IPS DF 4.7 (cell line): ENCODE data around the gene MBD2.
"Not testable (repeated sequence)": the region's sequence is repeated elsewhere in the genome, so short reads cannot be mapped to it uniquely, and the experiment has no call there.

Source experiments
- DNase-seq: peaks from one replicate; pipeline ENCODE4 v3.0.0-alpha.2; 2013; ENCODE audit warnings: low spot score; ENCODE audit errors: extremely low read depth

MBD2 gene

GRCh38 chr18:54235871-54236270, 11.4 kb upstream of the MBD2 start:
- no peak for DNase-seq

DNA sequence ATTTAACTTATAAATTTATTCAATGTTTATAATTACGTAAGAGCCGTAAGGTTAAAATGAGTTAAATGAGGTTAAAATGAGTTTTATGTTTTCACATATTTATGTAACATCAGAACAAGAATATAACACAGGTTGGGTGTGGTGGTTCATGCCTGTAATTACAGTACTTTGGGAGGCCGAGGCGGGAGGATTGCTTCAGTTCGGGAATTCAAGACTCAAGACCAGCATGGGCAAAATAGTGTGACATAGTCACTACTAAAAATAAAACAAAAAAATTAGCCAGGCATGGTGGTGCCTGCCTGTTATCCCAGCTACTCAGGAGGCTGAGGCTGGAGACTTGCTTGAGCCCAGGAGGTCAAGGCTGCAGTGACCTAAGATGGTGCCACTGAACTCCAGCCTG, 9.3 kb upstream of the MBD2 start:
- DNase-seq = no peak

DNA sequence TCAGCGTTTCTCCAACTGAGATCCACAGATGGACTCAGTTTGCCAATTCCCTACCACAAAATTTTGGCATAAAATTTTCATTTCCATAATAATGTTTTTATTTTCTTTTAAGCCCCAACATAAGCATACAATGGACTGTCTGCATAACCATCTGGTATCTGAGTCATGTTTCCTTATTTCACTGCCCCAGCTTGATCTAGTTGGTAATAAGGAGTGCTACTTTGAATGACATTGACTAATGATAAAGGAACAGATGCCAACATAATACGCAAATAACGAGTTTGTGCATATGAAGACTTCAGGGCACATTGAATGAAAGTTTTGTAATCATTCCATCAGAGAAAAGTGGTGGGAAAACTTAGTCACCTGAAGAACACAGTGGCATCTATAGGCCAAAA, 8.8 kb upstream of the MBD2 start:
- DNase-seq = no peak

DNA sequence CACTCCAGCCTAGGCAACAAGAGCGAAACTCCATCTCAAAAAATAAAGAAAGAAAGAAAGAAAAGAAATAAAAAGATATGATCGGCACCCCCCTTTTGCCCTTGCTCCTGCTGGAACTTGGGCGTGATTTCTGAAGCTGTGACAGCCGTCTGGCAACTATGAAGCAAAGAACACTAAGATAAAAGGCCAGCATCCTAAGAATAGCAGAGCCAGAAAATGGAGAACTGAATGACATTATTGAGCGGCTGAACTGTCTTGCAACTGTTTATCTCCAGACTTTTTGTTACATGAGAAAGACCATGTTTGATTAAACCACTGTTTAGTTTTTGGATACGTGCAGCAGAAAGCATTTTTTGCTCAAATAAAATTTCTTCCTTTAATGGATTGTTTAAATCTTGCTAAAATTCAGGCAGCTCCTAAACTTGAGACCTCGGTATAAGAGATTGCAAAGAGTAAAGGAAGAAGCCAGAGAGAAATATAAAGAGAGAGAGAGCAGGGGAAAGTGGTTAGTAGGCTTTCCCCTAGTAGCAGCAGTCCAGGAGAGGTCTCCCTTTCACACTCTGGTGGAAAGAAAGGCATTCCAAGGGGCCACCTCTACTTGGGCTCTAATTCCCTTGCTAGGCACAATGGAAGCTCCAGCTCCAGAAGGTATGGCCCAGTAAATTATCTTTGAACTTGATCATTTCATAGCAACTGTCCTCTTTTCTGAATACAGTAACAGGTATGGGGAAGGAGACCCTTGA, 8.2 kb upstream of the MBD2 start:
- DNase-seq = no peak

DNA sequence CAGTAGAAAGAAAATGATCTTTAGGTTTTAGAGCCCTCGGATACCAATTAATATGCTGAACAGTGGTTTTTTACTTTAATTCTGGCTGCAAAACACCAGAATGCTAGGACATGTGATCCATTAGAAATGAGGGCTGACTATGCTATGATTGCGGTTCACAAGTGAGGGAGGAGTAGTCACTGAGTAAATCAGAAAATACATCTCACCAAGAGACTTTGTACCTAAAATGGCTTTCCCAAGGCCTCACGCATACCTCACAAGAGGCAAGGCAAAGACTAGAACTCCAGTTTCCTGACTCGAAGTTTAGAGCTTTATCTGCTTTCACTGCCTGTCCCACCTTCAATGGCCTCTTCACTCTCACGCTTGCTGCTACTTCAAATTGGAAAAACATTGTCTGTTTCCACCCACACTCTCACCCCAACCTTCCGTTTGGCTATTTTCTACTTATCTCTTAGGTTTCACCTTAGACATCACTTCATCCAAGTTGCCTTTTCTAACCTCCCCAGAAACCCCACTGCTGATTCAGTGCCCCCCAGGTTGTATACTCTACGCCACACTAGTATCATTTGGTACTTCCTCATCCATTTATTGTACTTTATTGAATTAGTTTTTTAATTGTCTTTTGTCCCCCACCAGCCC, 5.1 kb upstream of the MBD2 start:
- DNase-seq = no peak

- no peak for DNase-seq
Measured at GRCh38 chr18:54228364-54228763, 3.9 kb upstream of the MBD2 start.

- DNase-seq = no peak
Measured at GRCh38 chr18:54223568-54224241, 764 bp downstream of the MBD2 start.

DNA sequence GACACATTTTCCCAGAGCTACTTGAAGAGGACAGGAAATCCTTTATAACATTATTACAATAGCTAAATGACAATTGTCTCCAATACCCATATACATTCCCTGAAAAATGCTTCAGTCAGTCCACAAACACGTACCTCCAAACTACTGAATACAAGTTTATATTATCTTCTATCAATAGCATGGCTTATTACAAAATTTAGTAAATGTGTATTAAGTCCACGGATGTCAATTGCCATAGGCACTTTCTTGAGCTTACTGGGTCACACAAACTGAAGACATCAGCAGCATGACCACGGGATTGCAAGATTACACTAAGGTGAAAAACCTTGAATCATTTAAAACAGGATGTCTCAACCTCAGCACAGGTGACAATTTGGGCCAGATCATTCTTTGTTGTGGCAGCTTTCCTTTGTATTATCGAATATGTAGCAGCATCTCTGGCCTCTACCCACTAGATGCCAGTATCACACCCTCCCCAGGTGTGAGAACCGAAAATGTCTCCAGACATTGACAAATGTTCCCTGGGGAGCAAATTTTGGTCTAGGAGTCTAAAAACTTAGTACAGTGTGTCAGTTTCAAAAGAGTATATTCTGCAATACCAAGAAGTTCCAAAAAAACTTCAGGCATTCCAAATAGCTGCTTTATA, 1.4 kb downstream of the MBD2 start:
- DNase-seq = no peak

DNA sequence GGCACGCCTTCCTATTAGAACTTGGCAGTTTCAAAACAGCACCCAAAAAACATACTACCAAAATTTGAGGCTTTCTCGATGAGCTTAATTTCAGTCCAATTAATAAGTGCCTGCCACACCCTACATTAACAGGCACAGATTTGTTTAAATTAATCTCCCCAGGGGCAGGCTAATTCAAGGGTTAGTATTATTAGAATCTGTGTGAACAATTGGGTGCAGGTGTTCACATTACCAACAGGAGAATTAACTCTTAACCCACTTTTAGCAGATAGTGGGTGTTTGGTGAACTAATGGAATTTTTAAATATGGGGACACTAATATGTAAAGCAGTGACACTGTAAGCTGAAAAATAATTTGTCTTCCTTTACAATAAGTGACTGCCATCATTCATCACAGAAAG, 4.1 kb downstream of the MBD2 start:
- DNase-seq = no peak

DNA sequence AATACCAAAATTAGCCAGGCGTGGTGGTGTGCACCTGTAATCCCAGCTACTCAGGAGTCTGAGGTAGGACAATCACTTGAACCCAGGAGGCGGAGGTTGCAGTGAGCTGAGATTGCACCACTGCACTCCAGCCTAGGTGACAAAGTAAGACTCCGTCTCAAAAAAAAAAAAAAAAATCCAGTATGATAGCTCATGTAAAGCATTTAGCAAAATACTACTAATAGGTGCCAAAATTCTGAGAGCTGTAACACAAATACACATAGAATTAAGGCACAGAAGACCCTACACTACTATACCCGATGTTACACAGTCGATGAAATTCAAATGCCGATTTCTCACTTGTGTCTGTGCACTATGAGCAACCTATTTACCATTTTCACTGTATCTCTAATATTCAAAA, 5.7 kb downstream of the MBD2 start:
- not testable (repeated sequence) for DNase-seq

GRCh38 chr18:54218299-54218698, 6.2 kb downstream of the MBD2 start:
- no peak for DNase-seq

- DNase-seq = no peak
Measured at GRCh38 chr18:54217624-54218023, 6.8 kb downstream of the MBD2 start.

GRCh38 chr18:54215069-54215468, 9.4 kb downstream of the MBD2 start:
- DNase-seq = no peak

GRCh38 chr18:54210463-54210862, 14.0 kb downstream of the MBD2 start:
- DNase-seq = no peak

DNA sequence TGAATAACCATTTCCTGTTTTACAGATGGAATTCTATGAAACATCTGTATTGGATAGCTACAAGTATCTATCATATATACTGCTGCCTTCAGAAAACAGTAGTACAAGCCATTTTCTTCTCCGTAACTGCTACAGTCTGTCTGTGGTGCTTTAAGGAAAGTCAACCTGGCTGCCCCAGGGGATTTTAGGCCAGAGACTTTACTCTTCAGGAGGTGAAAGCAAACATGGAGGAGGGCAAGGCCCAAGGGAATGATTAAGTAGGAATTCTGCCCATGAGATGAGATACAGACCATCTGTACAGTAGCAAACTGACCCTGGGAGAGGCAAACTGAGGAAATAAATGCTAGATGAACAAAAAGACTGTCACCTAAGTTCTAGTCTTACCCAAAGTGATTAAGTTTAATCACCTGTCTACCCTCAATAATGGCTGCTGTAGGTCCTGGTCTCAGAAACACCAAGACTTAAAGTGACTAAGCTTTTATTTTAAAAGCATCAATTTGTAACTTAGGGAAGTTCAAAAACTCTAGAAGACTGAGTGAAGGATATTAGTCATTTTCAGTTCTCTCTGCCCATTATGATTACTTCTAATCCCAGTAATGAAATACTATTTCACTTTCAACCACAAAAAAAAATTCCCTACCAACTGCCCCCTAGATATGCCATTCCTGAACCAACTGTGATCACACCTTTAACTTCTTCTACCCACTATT, 14.8 kb downstream of the MBD2 start:
- DNase-seq = no peak

DNA sequence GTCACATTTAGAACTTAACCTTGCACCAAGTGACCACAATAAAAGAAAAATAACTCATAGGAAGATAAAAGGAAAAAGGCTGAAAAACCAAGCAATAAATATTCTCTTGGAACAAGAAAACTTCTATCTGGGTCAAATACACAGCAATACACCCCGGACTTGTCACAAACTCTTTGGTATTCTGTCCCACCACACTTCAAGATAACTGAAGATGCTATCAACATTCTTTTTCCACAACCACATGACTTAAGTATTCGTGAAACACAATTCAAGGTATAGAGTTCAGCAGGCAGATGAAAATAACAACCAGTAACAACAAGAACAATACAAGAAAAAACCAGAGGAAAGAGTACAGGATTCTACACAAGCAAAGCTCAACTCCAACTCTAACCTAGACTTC, 18.0 kb downstream of the MBD2 start:
- DNase-seq = no peak

DNA sequence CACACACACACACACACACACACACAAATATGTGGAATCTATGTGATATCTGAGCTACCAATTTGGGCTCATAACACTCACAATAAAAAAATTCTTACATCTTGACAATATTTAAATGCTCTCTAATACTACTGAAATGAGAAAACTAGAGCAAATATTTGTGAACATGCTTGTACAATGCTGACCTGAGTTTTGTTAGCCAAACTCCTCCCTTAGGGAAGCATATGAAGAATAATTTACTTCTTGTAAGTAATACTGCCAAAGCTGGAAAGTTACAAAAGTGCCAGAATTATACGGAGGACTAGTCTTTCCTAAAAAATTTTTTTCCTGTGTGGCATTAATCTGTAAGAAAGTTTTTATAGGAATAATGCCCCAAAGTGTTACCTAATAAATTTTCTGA, 18.5 kb downstream of the MBD2 start:
- DNase-seq = no peak

GRCh38 chr18:54205448-54205847, 19.0 kb downstream of the MBD2 start:
- not testable (repeated sequence) for DNase-seq

DNA sequence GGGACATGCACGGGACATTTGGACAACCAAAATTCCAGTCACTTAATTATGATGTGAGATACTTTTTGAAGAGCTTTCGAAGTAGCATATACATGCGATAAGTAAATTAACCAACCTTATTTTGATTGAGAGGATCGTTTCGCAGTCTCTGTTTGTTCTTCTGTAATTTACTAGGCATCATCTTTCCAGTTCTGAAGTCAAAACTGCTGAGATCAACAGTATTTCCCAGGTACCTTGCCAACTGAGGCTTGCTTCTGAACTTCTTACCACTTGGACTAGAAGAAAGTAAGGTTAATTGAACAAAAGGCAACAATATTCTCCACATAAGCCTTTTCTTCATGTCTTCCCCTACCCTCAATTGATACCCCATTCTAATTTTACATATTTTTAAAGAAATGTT, 19.6 kb downstream of the MBD2 start:
- DNase-seq = no peak

GRCh38 chr18:54203914-54204313, 20.6 kb downstream of the MBD2 start:
- DNase-seq = no peak

GRCh38 chr18:54202851-54203250, 21.6 kb downstream of the MBD2 start:
- DNase-seq = no peak
